GM23248 (cell line): ENCODE measurements around the gene DHDH. TPM values are rescaled to one million over a fixed set of nuclear protein-coding genes. Genes with fewer than 3 reads are reported as not detected.

Source experiments
- DNase-seq: peaks from one replicate; pipeline ENCODE4 v3.0.0-alpha.2; 2015
- H2AFZ ChIP-seq: fragments of 200-600 bp; sonication (generic); 2 replicates; pipeline ENCODE4 v1.6.1; 2016; ENCODE audit warnings: antibody characterized with exemption
- H3F3A ChIP-seq: fragments of 200-600 bp; sonication (generic); 2 replicates; pipeline ENCODE4 v1.6.1; 2016; ENCODE audit warnings: mild to moderate bottlenecking, antibody characterized with exemption, mixed run types; ENCODE audit not compliant: insufficient read depth
- H3K27ac ChIP-seq: fragments of 200-600 bp; sonication (generic); 2 replicates; pipeline ENCODE4 v1.5.1; 2016; ENCODE audit warnings: mild to moderate bottlenecking
- H3K27me3 ChIP-seq: fragments of 200-600 bp; sonication (generic); replicated peaks from 2 replicates; pipeline ENCODE4 v1.6.1; 2016; ENCODE audit warnings: mild to moderate bottlenecking; ENCODE audit not compliant: insufficient read depth
- H3K36me3 ChIP-seq: fragments of 200-600 bp; sonication (generic); 2 replicates; pipeline ENCODE4 v1.6.1; 2016; ENCODE audit warnings: low read depth, mild to moderate bottlenecking
- H3K4me1 ChIP-seq: fragments of 200-600 bp; sonication (generic); 2 replicates; pipeline ENCODE4 v1.6.1; 2016; ENCODE audit warnings: mild to moderate bottlenecking; ENCODE audit not compliant: insufficient read depth
- H3K4me2 ChIP-seq: fragments of 200-600 bp; sonication (generic); one replicate; pipeline ENCODE4 v1.6.1; 2016; ENCODE audit warnings: mild to moderate bottlenecking; ENCODE audit not compliant: unreplicated experiment
- H3K4me3 ChIP-seq: fragments of 200-600 bp; sonication (generic); 2 replicates; pipeline ENCODE4 v1.5.1; 2016; ENCODE audit warnings: mild to moderate bottlenecking
- H3K79me2 ChIP-seq: fragments of 200-600 bp; sonication (generic); 2 replicates; pipeline ENCODE4 v1.6.1; 2016; ENCODE audit warnings: mild to moderate bottlenecking; ENCODE audit not compliant: insufficient read depth
- H3K9ac ChIP-seq: fragments of 200-600 bp; sonication (generic); 2 replicates; pipeline ENCODE4 v1.6.1; 2016; ENCODE audit warnings: mild to moderate bottlenecking
- H3K9me2 ChIP-seq: fragments of 200-600 bp; sonication (generic); 2 replicates; pipeline ENCODE4 v1.6.1; 2016; ENCODE audit warnings: mixed run types, mild to moderate bottlenecking, moderate library complexity; ENCODE audit not compliant: insufficient read depth
- H3K9me3 ChIP-seq: fragments of 200-600 bp; sonication (generic); one replicate; pipeline ENCODE4 v1.6.1; 2017; ENCODE audit warnings: low read depth
- H4K20me1 ChIP-seq: fragments of 200-600 bp; sonication (generic); 2 replicates; pipeline ENCODE4 v1.6.0; 2016; ENCODE audit not compliant: insufficient read depth
- EZH2 ChIP-seq: fragments of 200-600 bp; sonication (generic); IDR thresholded peaks from 2 replicates; pipeline ENCODE4 v1.6.1; 2018; ENCODE audit warnings: antibody characterized with exemption, mild to moderate bottlenecking; ENCODE audit not compliant: insufficient read depth, poor library complexity, severe bottlenecking
- EZH2phosphoT487 ChIP-seq: fragments of 200-600 bp; sonication (generic); IDR thresholded peaks from 2 replicates; pipeline ENCODE4 v1.6.1; 2018; ENCODE audit warnings: antibody characterized with exemption, moderate library complexity, mild to moderate bottlenecking, low read depth; ENCODE audit not compliant: insufficient read depth
- WGBS, 2 experiments: methylation state at CpG; one replicate each; pipeline ENCODE4 v1.1.6; 2015 to 2017; ENCODE audit warnings: low lambda C conversion rate in 2 of 2, low coverage in 1 of 2; ENCODE audit errors: missing lambda C conversion rate in 2 of 2; 5-methylcytosine and 5-hydroxymethylcytosine counted together
- in situ Hi-C: fragments of 300-500 bp; cut with MboI; formaldehyde crosslinking; loops from 2 replicates; pipeline ENCODE4 v1.15.0; 2020
- polyA plus RNA-seq: library from polyadenylated mRNA; unstranded; fragments of >200 nt; fragmentation: Nextera tagmentation; extraction: Ambion mirVana; gene quantifications from 2 replicates; pipeline ENCODE4 v1.2.1, GENCODE V29; 2016
- total RNA-seq: library from RNA; depleted of rRNA; stranded (reverse); fragments of >200 nt; shearing (Covaris generic); gene quantifications from 2 replicates; pipeline ENCODE4 v1.2.3, GENCODE V29; 2014

DHDH gene
- total and polyA plus RNA-seq, 2 experiments from 2014 or later, result not detected

DNA sequence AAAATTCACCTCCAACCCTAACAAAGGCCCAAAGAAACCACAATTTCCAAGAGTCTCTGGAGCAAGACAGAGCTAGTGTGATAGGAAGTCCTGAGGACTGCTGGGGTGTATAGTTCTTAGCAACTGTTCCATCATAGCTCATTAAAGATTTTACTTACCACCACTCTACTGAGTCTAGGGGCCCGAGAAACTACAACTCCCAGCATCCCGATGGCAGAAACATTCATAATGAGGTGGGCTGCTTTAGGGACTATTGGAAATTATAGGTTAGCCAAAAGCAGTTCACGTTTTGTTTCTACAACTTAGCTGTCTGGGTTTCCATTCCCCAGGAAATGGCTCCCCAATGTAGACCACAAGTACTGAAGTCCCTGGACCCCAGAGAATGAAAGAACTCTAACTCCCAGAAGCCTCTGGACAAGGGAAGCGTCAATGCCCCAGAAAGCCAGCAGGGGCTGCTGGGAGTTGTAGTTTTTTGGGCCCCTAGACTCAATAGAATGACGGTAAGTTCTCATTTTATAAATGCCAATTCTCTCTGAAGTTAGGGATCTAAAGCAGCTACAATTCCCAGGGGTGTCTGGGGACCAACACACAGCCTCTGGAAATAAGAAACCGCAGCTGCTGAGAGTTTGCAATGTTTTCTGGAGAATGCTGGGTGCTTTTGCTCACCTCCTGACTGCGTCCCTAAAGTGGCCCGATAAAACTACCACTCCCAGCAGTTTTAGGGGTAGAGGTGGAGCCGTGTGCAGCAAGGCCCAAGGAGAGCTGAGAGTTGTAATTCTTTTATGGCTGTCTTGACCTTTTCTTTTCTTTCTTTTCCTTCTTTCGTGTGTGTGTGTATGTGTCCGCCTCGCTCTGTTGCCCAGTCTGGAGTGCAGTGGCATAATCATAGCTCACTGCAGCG, 42.7 kb downstream of the DHDH start:
- Histone ChIP-seq H3K27ac (no peak overlapping the region), H3K27me3 (no peaks in the 10 kb centered on the region), H3K4me2 (no peak overlapping the region), H2AFZ (no peak overlapping the region), H3F3A (peaks cover 27% of the 10 kb centered on the region), H3K79me2 (no peaks in the 10 kb centered on the region), H4K20me1 (no peaks in the 10 kb centered on the region), H3K9ac (no peak overlapping the region), H3K36me3 (peaks cover 47% of the 10 kb centered on the region), H3K9me2 (no peaks in the 10 kb centered on the region), H3K4me3 (no peak overlapping the region), H3K4me1 (peaks cover 7% of the 10 kb centered on the region; the same call in 1 of the 2 replicates), H3K9me3 (no peaks in the 10 kb centered on the region)
- no peak for TF ChIP-seq EZH2
- TF ChIP-seq EZH2phosphoT487, result no peak
- WGBS, 2 experiments, result 83 to 85% methylated on average over 13 of the region's 13 CpGs
- DNase-seq, result peak; percentile 29
- in situ Hi-C loops, result loop anchor here (10.0 kb wide), 1 partner anchor 181 kb away; no protein-coding TSS in a partner anchor

GRCh38 chr19:48977061-48977460, 43.6 kb downstream of the DHDH start:
- peaks cover 22% of the 10 kb centered on the region for H3F3A ChIP-seq
- DNase-seq, result no peak
- H3K9me3 ChIP-seq, result no peaks in the 10 kb centered on the region
- in situ Hi-C loops, result loop anchor here (10.0 kb wide), 1 partner anchor 182 kb away; no protein-coding TSS in a partner anchor
- H3K4me1 ChIP-seq, result peaks cover 7% of the 10 kb centered on the region; the same call in 1 of the 2 replicates
- no peak overlapping the region for H3K9ac ChIP-seq
- no peaks in the 10 kb centered on the region for H4K20me1 ChIP-seq
- H3K27ac ChIP-seq, result no peak overlapping the region
- no peaks in the 10 kb centered on the region for H3K9me2 ChIP-seq
- no peaks in the 10 kb centered on the region for H3K27me3 ChIP-seq
- H3K4me3 ChIP-seq, result no peak overlapping the region
- no peak overlapping the region for H2AFZ ChIP-seq
- H3K79me2 ChIP-seq, result no peaks in the 10 kb centered on the region
- no peak overlapping the region for H3K4me2 ChIP-seq
- peaks cover 53% of the 10 kb centered on the region for H3K36me3 ChIP-seq
- TF ChIP-seq EZH2 (no peak), EZH2phosphoT487 (no peak)
- 86 to 95% methylated on average over 2 of the region's 2 CpGs for WGBS, 2 experiments

DNA sequence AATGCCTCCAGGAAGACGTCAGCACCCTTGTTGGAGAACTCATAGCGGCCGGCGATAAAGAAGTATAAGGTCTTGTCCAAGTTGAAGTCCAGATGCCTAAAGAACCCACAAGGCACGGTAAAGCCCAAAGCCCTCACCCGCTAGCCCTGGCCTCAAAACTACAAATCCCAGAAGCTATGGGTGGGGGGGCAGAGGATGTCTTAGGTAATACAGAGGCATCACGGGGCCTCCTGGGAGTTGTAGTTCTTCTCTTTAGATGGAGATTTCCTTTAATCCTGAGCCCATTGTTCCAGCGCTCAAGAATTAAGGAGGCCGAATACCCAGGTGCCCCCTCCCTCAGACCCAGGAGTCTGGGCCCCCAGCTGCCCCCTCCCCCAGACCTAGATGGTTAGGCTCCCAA, 48.8 kb downstream of the DHDH start:
- H3K4me2 ChIP-seq, result no peak overlapping the region
- DNase-seq, result peak; percentile 21
- no peaks in the 10 kb centered on the region for H3K9me2 ChIP-seq
- H4K20me1 ChIP-seq, result no peaks in the 10 kb centered on the region
- no peak overlapping the region for H2AFZ ChIP-seq
- H3K9me3 ChIP-seq, result no peaks in the 10 kb centered on the region
- H3K9ac ChIP-seq, result no peak overlapping the region
- peaks cover 6% of the 10 kb centered on the region; the same call in 1 of the 2 replicates for H3K79me2 ChIP-seq
- peaks cover 26% of the 10 kb centered on the region for H3F3A ChIP-seq
- in situ Hi-C loops, result no loop called here
- H3K4me3 ChIP-seq, result no peak overlapping the region
- peaks cover 7% of the 10 kb centered on the region; the same call in 1 of the 2 replicates for H3K4me1 ChIP-seq
- 88 to 90% methylated on average over 9 of the region's 9 CpGs for WGBS, 2 experiments
- no peak overlapping the region for H3K27ac ChIP-seq
- H3K27me3 ChIP-seq, result no peaks in the 10 kb centered on the region
- TF ChIP-seq EZH2, result no peak
- TF ChIP-seq EZH2phosphoT487, result no peak
- peaks cover 63% of the 10 kb centered on the region for H3K36me3 ChIP-seq

GRCh38 chr19:48985711-48986110, 52.2 kb downstream of the DHDH start:
- no peak overlapping the region for H3K9ac ChIP-seq
- H3K36me3 ChIP-seq, result peaks cover 63% of the 10 kb centered on the region
- no peak for DNase-seq
- WGBS, 2 experiments, result 97% methylated on average over 13 of the region's 13 CpGs
- no peaks in the 10 kb centered on the region for H3K9me3 ChIP-seq
- H2AFZ ChIP-seq, result no peak overlapping the region
- H3K4me3 ChIP-seq, result no peak overlapping the region
- no peaks in the 10 kb centered on the region for H3K9me2 ChIP-seq
- in situ Hi-C loops, result no loop called here
- TF ChIP-seq EZH2 (no peak), EZH2phosphoT487 (no peak)
- peaks cover 35% of the 10 kb centered on the region for H3K79me2 ChIP-seq
- H3K4me1 ChIP-seq, result peaks cover 6% of the 10 kb centered on the region; the same call in 1 of the 2 replicates
- 0 out of 2 replicates have a peak, but pooled peaks cover 4% of the 10 kb centered on the region for H4K20me1 ChIP-seq
- H3K27me3 ChIP-seq, result no peaks in the 10 kb centered on the region
- no peak overlapping the region for H3K4me2 ChIP-seq
- 0 out of 2 replicates have a peak, but pooled peaks cover 13% of the 10 kb centered on the region for H3F3A ChIP-seq
- no peak overlapping the region for H3K27ac ChIP-seq
